ENCODE data around the gene TBC1D10A. TPM values are rescaled to one million over a fixed set of nuclear protein-coding genes. Genes with fewer than 3 reads are reported as not detected.

The TBC1D10A gene
- polyA plus RNA-seq, 1 of the 3 experiments (the other 2 are of a cell fraction): 15.3 TPM

- TF ChIP-seq ELF1 (IDR thresholded peaks at IDR 0.05) (no peak), IRF3 (IDR thresholded peaks at IDR 0.05; ENCODE audit: low read depth, low read length) (no peak), YY1 (IDR thresholded peaks at IDR 0.05; ENCODE audit: low read depth) (no peak), NFIC (IDR thresholded peaks at IDR 0.05; ENCODE audit: borderline replicate concordance) (no peak)
Measured at GRCh38 chr22:30290342-30291057, 36.2 kb downstream of the TBC1D10A start (continued).

GRCh38 chr22:30289980-30290313, 36.8 kb downstream of the TBC1D10A start:
- no peak for DNase-seq
- H3K79me2 ChIP-seq (ENCODE audit: insufficient read depth): no peaks in the 10 kb centered on the region
- peak overlapping the region; percentile 35 to 51 for H3K4me3 ChIP-seq (ENCODE audit: low read depth in 2 of 2, low read length in 1 of 2)
- peaks cover 17% of the 10 kb centered on the region for H3F3A ChIP-seq (replicated peaks; ENCODE audit: insufficient read depth)
- H3K27ac ChIP-seq (ENCODE audit: low read depth in 2 of 2, low read length in 1 of 2): peak overlapping the region; percentile 39 to 74; a peak in 3 of 4 replicates
- H3K36me3 ChIP-seq (replicated peaks in 1 of 2; ENCODE audit: control insufficient read depth in 1 of 2, insufficient read depth in 2 of 2, low read length in 1 of 2): peaks cover 0 to 34% of the 10 kb centered on the region in 2 experiments
- ChIA-PET CTCF (interaction anchor here (0.6 to 12.9 kb wide), 7 partner anchors 25 to 1457 kb away, joined by 3 to 228 read pairs (median 31); partner anchors contain the start of genes RNF215, SEC14L2 and TBC1D10A), POLR2A (interaction anchor here (1.4 to 3.5 kb wide), 3 partner anchors 37 to 97 kb away, joined by 4 to 10 read pairs (median 7); partner anchors contain the start of genes CCDC157, RNF215, SF3A1 and TBC1D10A)
- peaks cover 4% of the 10 kb centered on the region; the same call in 1 of the 2 replicates for H4K20me1 ChIP-seq (ENCODE audit: insufficient read depth)
- peaks cover 16 to 30% of the 10 kb centered on the region in 2 experiments; a peak in 2 of 4 replicates for H3K4me1 ChIP-seq (ENCODE audit: control insufficient read depth in 1 of 2, insufficient read depth in 2 of 2, low read depth in 1 of 2, low read length in 1 of 2)
- WGBS (ENCODE audit: low lambda C conversion rate): 100% methylated on average over 1 of the region's 12 CpGs
- no peaks in the 10 kb centered on the region for H3K27me3 ChIP-seq (ENCODE audit: insufficient read depth)
- H3K4me2 ChIP-seq: peak overlapping the region; percentile 95
- H3K9me2 ChIP-seq: no peaks in the 10 kb centered on the region
- no peak overlapping the region for H3K9ac ChIP-seq
- H3K9me3 ChIP-seq: no peaks in the 10 kb centered on the region
- TF ChIP-seq CHD2 (IDR thresholded peaks at IDR 0.05; ENCODE audit: low read length, partially characterized antibody) (no peak), MEF2A (IDR thresholded peaks at IDR 0.05; ENCODE audit: borderline replicate concordance, low read depth) (no peak), POLR2AphosphoS5 (IDR thresholded peaks at IDR 0.05; ENCODE audit: low read depth, low read length) (no peak), ELF1 (IDR thresholded peaks at IDR 0.05) (no peak), TEAD4 (IDR thresholded peaks at IDR 0.05; ENCODE audit: borderline replicate concordance, insufficient read depth) (no peak), GATA2 (CRISPR knock-in tag; IDR thresholded peaks at IDR 0.05) (no peak), FOXM1 (IDR thresholded peaks at IDR 0.05; ENCODE audit: low read depth) (no peak), NRF1 (IDR thresholded peaks at IDR 0.05; ENCODE audit: low read depth, low read length) (no peak), TCF12 (IDR thresholded peaks at IDR 0.05) (no peak), MXI1 (IDR thresholded peaks at IDR 0.05; ENCODE audit: low read depth, low read length) (no peak), FOXJ3 (CRISPR knock-in tag; IDR thresholded peaks at IDR 0.05) (no peak), RCOR1 (IDR thresholded peaks at IDR 0.05; ENCODE audit: low read length) (no peak), FOSL2 (IDR thresholded peaks at IDR 0.05; ENCODE audit: borderline replicate concordance, low read depth) (no peak), PBX3 (IDR thresholded peaks at IDR 0.05) (no peak), SIN3A (IDR thresholded peaks at IDR 0.05; ENCODE audit: borderline replicate concordance, low read depth, low read length) (no peak)
- TF ChIP-seq, protein P1, sequence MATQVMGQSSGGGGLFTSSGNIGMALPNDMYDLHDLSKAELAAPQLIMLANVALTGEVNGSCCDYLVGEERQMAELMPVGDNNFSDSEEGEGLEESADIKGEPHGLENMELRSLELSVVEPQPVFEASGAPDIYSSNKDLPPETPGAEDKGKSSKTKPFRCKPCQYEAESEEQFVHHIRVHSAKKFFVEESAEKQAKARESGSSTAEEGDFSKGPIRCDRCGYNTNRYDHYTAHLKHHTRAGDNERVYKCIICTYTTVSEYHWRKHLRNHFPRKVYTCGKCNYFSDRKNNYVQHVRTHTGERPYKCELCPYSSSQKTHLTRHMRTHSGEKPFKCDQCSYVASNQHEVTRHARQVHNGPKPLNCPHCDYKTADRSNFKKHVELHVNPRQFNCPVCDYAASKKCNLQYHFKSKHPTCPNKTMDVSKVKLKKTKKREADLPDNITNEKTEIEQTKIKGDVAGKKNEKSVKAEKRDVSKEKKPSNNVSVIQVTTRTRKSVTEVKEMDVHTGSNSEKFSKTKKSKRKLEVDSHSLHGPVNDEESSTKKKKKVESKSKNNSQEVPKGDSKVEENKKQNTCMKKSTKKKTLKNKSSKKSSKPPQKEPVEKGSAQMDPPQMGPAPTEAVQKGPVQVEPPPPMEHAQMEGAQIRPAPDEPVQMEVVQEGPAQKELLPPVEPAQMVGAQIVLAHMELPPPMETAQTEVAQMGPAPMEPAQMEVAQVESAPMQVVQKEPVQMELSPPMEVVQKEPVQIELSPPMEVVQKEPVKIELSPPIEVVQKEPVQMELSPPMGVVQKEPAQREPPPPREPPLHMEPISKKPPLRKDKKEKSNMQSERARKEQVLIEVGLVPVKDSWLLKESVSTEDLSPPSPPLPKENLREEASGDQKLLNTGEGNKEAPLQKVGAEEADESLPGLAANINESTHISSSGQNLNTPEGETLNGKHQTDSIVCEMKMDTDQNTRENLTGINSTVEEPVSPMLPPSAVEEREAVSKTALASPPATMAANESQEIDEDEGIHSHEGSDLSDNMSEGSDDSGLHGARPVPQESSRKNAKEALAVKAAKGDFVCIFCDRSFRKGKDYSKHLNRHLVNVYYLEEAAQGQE (IDR thresholded peaks at IDR 0.05; ENCODE audit: low read depth, low read length): no peak
- peak overlapping the region; percentile 66; the same call in 1 of the 2 replicates for H2AFZ ChIP-seq (ENCODE audit: low read depth)
